ENCODE measurements around the gene BTF3.

DNA sequence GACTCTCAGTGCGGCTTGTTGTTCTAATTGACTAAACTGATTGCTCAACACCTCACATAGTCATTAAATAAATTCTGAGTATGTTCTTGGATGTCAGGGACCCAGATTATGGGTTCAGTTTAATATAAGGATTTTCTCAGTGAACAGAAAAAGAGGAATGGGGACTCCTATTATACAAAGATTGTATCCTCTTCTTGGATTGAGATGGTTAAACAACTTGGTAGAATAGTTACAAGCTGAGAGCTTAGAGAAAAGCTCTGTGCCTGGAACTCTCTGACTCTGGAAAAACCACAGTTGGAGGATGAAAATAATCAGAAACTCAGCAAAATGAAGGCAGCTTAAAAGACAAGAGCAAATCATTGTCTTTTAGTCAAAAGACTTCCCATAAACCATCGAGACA, 36.7 kb downstream of the BTF3 start:
- TF ChIP-seq CREB1 (CRISPR knock-in tag; IDR thresholded peaks at IDR 0.05; ENCODE audit: low read depth) (no peak), EZH2 (IDR thresholded peaks at IDR 0.05; ENCODE audit: low read depth, unreplicated experiment) (no peak), POLR2AphosphoS5 (IDR thresholded peaks at IDR 0.05; ENCODE audit: low read depth) (no peak)
- TF ChIP-seq, protein P1, sequence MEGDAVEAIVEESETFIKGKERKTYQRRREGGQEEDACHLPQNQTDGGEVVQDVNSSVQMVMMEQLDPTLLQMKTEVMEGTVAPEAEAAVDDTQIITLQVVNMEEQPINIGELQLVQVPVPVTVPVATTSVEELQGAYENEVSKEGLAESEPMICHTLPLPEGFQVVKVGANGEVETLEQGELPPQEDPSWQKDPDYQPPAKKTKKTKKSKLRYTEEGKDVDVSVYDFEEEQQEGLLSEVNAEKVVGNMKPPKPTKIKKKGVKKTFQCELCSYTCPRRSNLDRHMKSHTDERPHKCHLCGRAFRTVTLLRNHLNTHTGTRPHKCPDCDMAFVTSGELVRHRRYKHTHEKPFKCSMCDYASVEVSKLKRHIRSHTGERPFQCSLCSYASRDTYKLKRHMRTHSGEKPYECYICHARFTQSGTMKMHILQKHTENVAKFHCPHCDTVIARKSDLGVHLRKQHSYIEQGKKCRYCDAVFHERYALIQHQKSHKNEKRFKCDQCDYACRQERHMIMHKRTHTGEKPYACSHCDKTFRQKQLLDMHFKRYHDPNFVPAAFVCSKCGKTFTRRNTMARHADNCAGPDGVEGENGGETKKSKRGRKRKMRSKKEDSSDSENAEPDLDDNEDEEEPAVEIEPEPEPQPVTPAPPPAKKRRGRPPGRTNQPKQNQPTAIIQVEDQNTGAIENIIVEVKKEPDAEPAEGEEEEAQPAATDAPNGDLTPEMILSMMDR (conservative IDR thresholded peaks at IDR 0.05; ENCODE audit: low read depth in 2 of 2), result no peak
